ENCODE data around the gene NHERF2.

DNA sequence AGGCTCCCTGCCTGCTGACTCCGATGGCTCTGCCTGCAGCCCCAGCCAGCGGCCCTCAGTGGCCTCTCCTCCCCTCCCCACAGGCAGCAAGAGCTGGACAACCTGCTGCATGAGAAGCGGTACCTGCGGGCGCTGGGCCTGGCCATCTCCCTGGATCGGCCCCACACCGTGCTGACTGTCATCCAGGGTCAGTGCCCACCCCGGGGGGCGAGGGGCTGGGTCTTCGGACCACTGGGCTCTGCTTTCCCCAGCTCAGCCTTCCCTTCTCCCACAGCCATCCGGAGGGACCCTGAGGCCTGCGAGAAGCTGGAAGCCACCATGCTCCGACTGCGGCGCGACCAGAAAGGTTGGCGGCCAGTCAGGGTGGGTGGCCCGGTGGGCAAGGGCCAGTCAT, 48.8 kb upstream of the NHERF2 start:
- TF ChIP-seq, protein P1, sequence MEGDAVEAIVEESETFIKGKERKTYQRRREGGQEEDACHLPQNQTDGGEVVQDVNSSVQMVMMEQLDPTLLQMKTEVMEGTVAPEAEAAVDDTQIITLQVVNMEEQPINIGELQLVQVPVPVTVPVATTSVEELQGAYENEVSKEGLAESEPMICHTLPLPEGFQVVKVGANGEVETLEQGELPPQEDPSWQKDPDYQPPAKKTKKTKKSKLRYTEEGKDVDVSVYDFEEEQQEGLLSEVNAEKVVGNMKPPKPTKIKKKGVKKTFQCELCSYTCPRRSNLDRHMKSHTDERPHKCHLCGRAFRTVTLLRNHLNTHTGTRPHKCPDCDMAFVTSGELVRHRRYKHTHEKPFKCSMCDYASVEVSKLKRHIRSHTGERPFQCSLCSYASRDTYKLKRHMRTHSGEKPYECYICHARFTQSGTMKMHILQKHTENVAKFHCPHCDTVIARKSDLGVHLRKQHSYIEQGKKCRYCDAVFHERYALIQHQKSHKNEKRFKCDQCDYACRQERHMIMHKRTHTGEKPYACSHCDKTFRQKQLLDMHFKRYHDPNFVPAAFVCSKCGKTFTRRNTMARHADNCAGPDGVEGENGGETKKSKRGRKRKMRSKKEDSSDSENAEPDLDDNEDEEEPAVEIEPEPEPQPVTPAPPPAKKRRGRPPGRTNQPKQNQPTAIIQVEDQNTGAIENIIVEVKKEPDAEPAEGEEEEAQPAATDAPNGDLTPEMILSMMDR (IDR thresholded peaks at IDR 0.05), result no peak
- no peak for TF ChIP-seq POLR2AphosphoS5 (IDR thresholded peaks at IDR 0.05)

Data from esophagus muscularis mucosa (tissue), 3 donors.